HFFc6 (cell line): Measurements from ENCODE around the gene ZDHHC3. TPM values are rescaled to one million over a fixed set of nuclear protein-coding genes. Genes with fewer than 3 reads are reported as not detected.

Source experiments
- DNase-seq: peaks from one replicate; pipeline ENCODE4 v3.0.0-alpha.2; 2018
- H3K27ac Mint-ChIP-seq: 2 replicates; pipeline ENCODE4 v1.8.0; 2020; ENCODE audit warnings: mild to moderate bottlenecking, mixed read lengths
- H3K27me3 Mint-ChIP-seq: 2 replicates; pipeline ENCODE4 v1.8.0; 2021; ENCODE audit warnings: mild to moderate bottlenecking, moderate library complexity, mixed read lengths; ENCODE audit not compliant: insufficient read depth
- H3K36me3 Mint-ChIP-seq: 2 replicates; pipeline ENCODE4 v1.8.0; 2021; ENCODE audit warnings: low read depth, mixed read lengths
- H3K4me1 Mint-ChIP-seq: 2 replicates; pipeline ENCODE4 v1.8.0; 2020; ENCODE audit warnings: low read depth, mixed read lengths
- H3K4me3 Mint-ChIP-seq: 2 replicates; pipeline ENCODE4 v1.8.0; 2020; ENCODE audit warnings: mild to moderate bottlenecking, moderate library complexity, mixed read lengths
- H3K9me3 Mint-ChIP-seq: 2 replicates; pipeline ENCODE4 v1.8.0; 2020; ENCODE audit warnings: mild to moderate bottlenecking, mixed read lengths
- CTCF ChIP-seq: fragments of 200-600 bp; sonication (generic); IDR thresholded peaks from 2 replicates; pipeline ENCODE4 v1.5.0; 2021; ENCODE audit warnings: antibody characterized with exemption, mild to moderate bottlenecking
- total RNA-seq, 6 experiments: library from RNA; stranded (reverse); fragmentation: NEBNext Ultra II Directional; extraction: Animal tissue kit (Norgen Biotek cat#: 25700); gene quantifications; 2 replicates in 1 of 6; 3 replicates in 5 of 6; pipeline ENCODE4 v1.2.3, GENCODE V29; 2021

The ZDHHC3 gene
- total RNA-seq, 6 experiments from 2014 or later: 55.5 to 74.7 (median 64.4) TPM

GRCh38 chr3:44899683-44900367 is 76.1 kb downstream of the ZDHHC3 start:
- Mint-ChIP-seq H3K36me3 (no peaks in the 10 kb centered on the region), H3K4me3 (no peak overlapping the region), H3K27me3 (peaks cover 7% of the 10 kb centered on the region), H3K9me3 (no peaks in the 10 kb centered on the region), H3K4me1 (peaks cover 10% of the 10 kb centered on the region), H3K27ac (no peak overlapping the region)
- TF ChIP-seq CTCF: no peak
- DNase-seq: no peak

- Mint-ChIP-seq H3K9me3 (no peaks in the 10 kb centered on the region), H3K36me3 (no peaks in the 10 kb centered on the region), H3K4me3 (no peak overlapping the region), H3K27ac (no peak overlapping the region), H3K27me3 (peaks cover 7% of the 10 kb centered on the region), H3K4me1 (peaks cover 13% of the 10 kb centered on the region)
- TF ChIP-seq CTCF: no peak
- no peak for DNase-seq
These were observed 79.5 kb downstream of the ZDHHC3 start for GRCh38 chr3:44896440-44896839.

- Mint-ChIP-seq H3K9me3 (no peaks in the 10 kb centered on the region), H3K4me3 (no peak overlapping the region), H3K27me3 (peaks cover 5% of the 10 kb centered on the region), H3K36me3 (no peaks in the 10 kb centered on the region), H3K4me1 (peaks cover 13% of the 10 kb centered on the region), H3K27ac (no peak overlapping the region)
- TF ChIP-seq CTCF: no peak
- no peak for DNase-seq
These were observed 81.5 kb downstream of the ZDHHC3 start for GRCh38 chr3:44894485-44894884.

- Mint-ChIP-seq H3K4me3 (peak overlapping the region; percentile 23; the same call in 1 of the 2 replicates), H3K4me1 (peaks cover 13% of the 10 kb centered on the region), H3K27me3 (peaks cover 3% of the 10 kb centered on the region; the same call in 1 of the 2 replicates), H3K9me3 (no peaks in the 10 kb centered on the region), H3K36me3 (no peaks in the 10 kb centered on the region), H3K27ac (peak overlapping the region; percentile 27; the same call in 1 of the 2 replicates)
- DNase-seq: peak; percentile 38
- TF ChIP-seq CTCF: no peak
These were observed 82.9 kb downstream of the ZDHHC3 start for GRCh38 chr3:44893097-44893496.

GRCh38 chr3:44892689-44893088 is 83.3 kb downstream of the ZDHHC3 start:
- Mint-ChIP-seq H3K27me3 (peaks cover 5% of the 10 kb centered on the region; the same call in 1 of the 2 replicates), H3K9me3 (no peaks in the 10 kb centered on the region), H3K4me1 (peaks cover 13% of the 10 kb centered on the region), H3K27ac (0 out of 2 replicates have a peak overlapping the region, but pooled peaks have one; percentile 27), H3K36me3 (no peaks in the 10 kb centered on the region), H3K4me3 (peak overlapping the region; percentile 23; the same call in 1 of the 2 replicates)
- no peak for TF ChIP-seq CTCF
- DNase-seq: peak; percentile 19
